GM21576 (cell line): ENCODE measurements around the gene AGBL1.

Experiments
- ATAC-seq: cut with Tn5 transposase; IDR thresholded peaks from one replicate; pipeline ENCODE4 v1.9.1; 2021; ENCODE audit warnings: mild to moderate bottlenecking, moderate library complexity; ENCODE audit not compliant: unreplicated experiment

AGBL1 gene

DNA sequence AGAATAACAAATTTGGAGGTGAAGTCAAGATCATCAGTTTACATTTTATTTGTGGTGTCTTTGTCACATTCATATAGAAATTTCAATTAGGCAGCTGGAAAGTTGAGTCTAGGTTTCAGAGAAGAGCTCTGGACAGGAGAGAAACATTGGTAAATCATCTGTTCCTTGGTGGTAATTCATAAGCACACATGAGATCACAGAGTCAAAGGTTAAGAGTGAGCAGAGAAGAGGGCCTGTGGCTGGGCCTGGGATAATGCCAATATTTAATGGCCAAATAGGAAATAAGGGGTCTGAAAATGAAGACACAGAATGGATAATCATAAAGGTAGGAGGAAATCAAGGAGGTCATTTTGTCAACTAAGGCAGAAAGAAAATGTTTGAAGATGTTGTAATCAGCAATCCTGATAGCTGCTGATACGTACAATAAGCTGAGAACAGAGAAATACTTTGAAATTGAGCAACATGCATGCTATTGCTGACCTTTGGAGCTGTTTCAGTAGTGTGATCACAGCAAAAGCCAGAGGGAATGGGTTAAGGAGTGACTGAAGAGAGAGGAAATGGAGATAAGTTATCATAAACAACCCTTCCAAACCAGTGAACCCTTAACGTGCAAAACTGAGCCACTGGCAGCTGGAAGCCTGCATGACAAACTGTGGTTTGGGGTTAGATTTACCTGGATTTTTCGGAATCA lies 692.8 kb downstream of the AGBL1 start:
- no peak for ATAC-seq

DNA sequence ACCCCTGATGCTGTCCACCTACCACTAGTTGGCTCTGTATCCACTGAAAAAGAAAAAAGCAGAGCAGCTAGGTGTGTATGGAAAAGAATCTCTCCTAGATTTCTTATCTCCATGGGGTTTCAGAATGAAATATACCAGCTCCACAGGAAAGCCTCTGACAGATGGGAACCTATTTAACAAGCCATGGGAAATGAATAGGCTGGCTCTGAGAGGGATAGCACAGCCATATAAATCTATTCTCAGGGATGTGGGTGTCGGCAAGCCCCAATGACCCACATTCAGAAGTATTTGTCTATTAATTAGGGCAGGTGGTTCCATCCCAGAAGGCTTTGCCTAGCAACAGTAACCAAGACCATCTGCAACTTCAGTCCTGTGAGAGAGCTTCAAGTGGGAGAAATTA lies 694.1 kb downstream of the AGBL1 start:
- ATAC-seq = no peak

GRCh38 chr15:86776145-86776544 lies 696.5 kb downstream of the AGBL1 start:
- ATAC-seq = no peak

DNA sequence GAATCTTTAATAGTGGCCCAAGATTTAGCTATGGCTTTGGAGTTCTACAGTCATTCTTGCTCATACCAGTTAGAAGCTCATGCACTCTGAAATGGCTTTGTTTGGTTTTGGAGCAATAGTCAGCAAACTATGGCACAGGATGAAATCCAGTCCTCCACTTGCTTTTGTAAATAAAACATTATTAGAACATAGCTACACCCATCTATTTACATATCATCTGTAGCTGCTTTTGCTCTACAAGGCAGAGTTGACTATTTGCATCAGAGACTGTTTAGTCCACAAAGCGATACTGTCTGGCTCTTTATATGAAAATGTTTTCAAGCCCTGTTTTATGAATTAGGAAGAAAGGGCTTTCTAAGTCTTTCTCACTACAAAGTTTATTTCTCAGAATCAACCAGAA lies 716.9 kb downstream of the AGBL1 start:
- ATAC-seq = no peak

DNA sequence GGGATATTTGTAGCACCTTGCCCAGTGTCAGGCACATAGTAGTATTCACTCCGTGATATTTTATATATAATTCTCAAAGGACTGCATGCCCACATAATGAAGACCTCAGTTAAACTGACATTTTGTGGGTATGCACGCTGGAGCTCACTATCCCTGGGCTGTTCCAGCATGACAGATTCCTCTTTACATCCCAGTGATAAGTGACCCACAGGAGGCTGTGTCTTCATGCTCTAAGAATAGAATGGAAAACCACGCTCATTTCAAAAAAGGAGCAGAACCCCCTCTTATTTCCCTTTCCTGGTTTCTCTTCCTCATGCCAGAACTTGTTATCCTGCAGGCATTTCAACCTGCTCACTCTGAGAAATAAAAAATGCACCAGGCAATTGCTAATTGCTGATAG lies 717.5 kb downstream of the AGBL1 start:
- no peak for ATAC-seq

DNA sequence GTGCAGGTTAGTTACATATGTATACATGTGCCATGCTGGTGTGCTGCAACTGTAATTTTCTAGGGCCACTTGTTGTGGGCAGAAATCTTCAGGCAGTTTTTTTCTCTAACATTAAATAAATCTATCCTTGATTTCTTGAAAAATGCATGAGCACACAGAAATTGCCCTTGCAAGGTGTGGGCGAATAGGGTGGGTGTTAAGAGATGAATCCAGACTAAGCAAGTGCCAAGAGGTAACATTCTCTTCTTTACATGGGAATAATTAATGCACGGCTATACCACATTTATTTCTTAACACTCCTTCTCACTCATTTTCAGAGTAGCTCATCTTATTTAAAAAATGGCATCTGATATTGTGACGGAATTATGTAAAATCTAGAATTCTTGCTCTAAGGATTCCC lies 719.6 kb downstream of the AGBL1 start:
- no peak for ATAC-seq

DNA sequence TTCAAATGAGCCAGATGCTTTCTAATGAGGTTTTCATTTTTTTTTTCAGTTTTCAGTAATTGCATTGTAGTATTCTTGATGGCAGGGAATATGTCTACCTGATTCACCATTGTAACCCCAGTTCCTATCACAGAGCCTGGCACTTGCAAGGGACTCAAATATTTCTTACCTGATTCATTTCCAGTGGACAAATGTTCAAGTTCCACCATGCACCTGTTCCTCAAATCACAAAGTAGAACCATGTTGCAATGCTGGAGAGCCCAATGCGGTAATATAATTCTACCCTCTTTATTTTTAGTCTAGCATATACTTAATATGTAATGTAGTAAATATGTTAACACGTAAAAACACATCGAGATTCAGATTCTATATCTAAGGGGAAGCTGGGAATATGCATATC lies 722.6 kb downstream of the AGBL1 start:
- ATAC-seq = no peak

DNA sequence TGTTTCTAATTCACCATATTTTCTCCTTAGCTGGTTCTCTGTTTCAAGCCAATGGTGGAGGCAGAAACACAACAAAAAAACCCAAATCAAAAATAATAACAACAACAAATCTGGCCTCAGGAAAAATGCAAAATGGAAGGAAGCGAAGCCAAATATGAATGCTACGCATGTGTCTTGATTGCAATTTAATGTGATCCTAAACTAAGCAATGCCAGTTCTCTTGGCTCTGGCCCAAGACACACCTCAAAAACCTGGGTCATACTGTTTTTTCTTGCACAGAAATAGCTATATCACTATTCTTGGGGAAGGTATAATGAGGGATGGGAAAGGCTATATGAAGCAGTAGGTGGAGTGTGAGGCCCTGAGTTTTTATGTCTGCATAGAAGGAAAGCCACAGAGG lies 724.7 kb downstream of the AGBL1 start:
- no peak for ATAC-seq

GRCh38 chr15:86810329-86810728 lies 730.7 kb downstream of the AGBL1 start:
- no peak for ATAC-seq

DNA sequence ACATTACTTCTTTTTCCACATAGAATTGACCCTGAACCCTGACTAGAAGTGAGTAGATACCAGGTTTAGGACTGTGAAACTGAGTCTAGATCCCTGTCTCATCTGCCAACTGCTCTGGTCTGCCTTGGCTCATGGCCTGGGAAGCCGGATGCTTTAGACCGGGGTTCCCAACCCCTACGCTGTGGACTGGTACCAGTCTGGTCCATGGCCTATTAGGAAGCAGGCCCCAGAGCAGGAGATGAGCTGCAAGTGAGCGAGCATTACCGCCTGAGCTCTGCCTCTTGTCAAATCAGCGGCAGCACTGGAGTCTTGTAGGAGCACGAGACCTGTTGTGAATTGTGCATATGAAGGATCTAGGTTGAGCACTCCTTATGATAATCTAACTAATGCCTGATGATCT lies 734.2 kb downstream of the AGBL1 start:
- ATAC-seq = no peak

DNA sequence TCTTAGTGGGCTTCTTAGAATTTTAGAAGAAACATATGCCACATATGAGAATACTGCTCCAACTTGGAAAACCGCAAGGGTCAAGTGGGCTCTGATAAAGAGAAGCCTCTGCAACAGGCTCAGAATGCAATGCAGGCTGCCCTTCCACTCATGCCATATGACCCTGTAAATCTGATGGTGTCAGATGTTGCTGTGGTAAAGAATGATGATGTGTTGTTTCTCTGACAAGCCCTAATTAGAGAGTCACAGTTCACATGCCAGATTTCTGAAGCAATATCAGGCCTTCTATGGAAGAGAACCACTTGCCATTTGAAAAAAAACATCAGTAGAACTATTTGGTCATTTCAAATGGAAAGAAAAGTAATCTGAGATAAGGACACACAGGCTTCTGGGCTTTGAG lies 749.6 kb downstream of the AGBL1 start:
- ATAC-seq = no peak

DNA sequence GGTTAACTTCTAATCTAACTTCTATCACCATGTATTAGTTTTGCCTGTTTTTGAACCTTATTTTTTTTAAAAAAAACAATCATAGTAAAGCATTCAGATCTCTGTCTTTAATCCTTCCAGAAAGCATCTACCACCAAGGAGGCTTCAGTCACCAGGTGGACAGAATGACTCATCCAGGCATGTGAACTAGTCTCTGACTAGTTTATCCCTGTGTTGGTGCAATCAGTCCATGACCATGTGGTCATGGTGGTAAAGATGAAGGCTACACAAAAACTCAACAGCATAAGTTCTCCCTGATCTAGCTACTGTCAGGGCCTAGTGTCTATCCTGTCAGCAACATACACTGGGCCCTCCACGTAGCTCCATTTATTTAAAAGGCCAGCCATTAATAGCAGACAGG lies 750.6 kb downstream of the AGBL1 start:
- no peak for ATAC-seq

GRCh38 chr15:86833595-86833994 lies 753.9 kb downstream of the AGBL1 start:
- no peak for ATAC-seq

DNA sequence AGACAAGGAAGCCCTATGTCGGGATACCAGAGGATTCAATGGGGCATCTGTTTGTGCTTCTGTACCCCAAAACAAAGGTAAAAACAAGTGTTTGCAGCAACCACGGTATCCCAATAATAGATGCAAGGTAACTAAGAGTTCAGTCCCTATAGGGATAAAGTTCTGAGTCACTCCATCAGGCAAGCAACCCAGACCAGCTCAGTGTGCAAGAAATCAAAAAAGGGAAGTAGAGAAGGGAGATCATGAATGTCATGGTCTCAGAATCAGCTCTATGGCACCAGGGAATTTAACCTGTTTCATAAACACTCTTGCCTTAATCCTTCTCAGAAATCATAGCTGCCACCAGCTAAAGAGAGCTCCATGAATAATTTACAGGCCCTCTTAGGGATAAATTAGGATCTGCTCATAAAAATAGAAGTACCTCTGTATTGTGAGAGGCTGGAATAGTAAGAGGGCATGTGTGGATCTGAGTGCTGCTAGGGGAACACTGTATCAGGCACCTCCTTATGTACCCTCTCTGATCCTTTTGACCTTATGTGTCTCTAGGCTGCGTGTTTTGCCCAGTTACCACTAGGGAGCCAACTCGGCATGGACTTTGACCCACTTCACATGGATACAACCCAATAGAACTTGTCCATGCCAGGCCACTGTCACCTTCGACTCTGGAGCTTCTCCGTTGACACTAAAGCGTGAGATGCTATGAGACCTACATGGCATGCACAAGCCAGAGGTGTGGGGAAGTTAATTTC lies 754.6 kb downstream of the AGBL1 start:
- ATAC-seq = no peak

DNA sequence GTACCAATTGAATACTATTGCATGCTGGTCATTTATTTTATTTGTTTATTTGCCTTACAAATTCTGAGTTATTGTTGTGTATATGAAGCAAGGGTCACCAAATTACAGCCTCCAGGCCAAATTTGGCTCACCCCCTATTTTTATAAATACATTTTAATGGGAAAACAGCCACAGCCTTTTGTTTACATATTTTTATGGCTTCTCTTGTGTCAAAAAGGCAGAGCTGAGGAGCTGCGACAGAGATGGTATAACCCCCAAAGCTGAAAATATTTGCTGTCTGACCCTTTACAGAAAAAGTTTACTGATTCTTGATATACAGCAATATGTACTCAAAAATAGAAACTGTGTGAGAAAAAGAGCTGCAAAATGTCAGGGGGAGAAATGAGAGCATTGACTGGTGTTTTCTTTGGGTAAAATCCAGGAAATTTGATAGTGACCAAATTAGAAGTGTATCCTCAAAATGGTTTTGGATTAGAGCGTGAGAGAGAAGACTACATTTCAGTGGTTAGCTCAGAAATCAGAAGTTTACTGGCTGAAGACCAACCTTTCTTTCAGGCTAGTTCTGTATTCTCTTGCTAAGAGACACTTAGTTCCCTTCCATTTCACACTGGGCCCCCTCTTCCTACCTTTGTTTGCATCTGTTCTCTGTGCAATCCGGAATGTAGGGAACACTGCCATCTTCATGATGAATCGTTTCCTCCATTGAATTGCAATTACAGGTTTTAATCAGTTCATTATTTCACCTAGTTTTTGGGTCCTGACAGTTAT lies 757.8 kb downstream of the AGBL1 start:
- no peak for ATAC-seq

DNA sequence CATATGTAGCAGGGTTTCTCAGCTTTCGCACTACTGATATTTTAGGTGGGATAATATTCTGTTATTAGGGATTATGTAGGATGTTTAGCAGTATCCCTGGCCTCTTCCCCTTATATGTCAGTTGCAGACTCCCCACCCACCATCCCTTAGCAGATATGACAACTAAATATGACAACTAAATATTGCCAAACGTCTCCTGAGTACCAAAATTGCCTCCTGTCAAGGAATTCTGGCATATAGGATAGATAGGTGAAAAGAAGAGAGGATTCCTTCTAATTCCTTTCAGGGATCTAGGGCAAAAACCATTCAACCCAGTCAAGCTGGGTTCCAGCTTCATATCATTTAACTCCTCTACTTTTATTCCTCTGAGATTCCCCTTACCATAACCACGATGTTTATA lies 759.8 kb downstream of the AGBL1 start:
- no peak for ATAC-seq

- ATAC-seq = no peak
These were observed 761.3 kb downstream of the AGBL1 start for GRCh38 chr15:86840996-86841395.

DNA sequence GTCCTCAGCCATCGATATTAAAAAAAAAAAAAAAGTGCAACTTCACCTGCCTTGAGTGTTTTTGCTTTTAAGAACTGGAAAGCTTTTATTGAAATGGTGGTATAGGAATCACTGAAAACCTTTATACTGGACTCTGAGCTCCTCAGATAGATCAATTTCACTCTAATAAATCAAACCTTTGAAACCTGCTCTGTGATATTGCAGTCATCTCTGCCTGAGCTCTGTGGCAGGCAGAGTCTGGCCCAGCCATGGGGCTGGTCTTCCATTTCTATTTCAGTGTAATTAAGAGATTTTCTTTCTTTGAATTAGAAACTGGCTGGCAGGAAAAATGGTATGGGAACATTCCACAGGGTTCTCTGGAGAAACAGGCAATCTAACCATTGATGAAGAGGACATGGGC lies 762.5 kb downstream of the AGBL1 start:
- ATAC-seq = no peak

GRCh38 chr15:86846036-86846435 lies 766.4 kb downstream of the AGBL1 start:
- ATAC-seq = no peak

- no peak for ATAC-seq
These were observed 769.5 kb downstream of the AGBL1 start for GRCh38 chr15:86849136-86849535.

GRCh38 chr15:86849558-86850285 lies 770.1 kb downstream of the AGBL1 start:
- no peak for ATAC-seq
